Smooth muscle cell of the coronary artery (primary cell): ENCODE results near the gene GFOD2. TPM values are rescaled to one million over a fixed set of nuclear protein-coding genes. Genes with fewer than 3 reads are reported as not detected.

ENCODE experiments used
- total RNA-seq: library from RNA; depleted of rRNA; stranded (reverse); fragments of >200 nt; gene quantifications from 2 replicates; pipeline ENCODE4 v1.2.3, GENCODE V29; 2014; ENCODE audit warnings: low replicate concordance

GFOD2 gene
- total RNA-seq = 14.1 and 18.0 TPM in 2 replicates

GRCh38 chr16:67719048-67719777 lies at the start of gene GFOD2:
GFOD2 (minus strand) TSS chr16:67719316; CDS start chr16:67685715, 33,601 bp downstream.

GRCh38 chr16:67666559-67667452 lies 52.3 kb downstream of the GFOD2 start, which contains the start of the genes C16orf86 and ENKD1:
C16orf86 (plus strand) TSS chr16:67666814; CDS start chr16:67666971, 157 bp downstream.
ENKD1 (minus strand) TSS chr16:67666750; CDS start chr16:67666442, 308 bp downstream.

GRCh38 chr16:67660564-67661028 lies 58.5 kb downstream of the GFOD2 start, which contains the start of gene PARD6A:
PARD6A (plus strand) TSS chr16:67660960; CDS start chr16:67661039, 79 bp downstream.

GRCh38 chr16:67659675-67660563 lies 59.2 kb downstream of the GFOD2 start, which contains the start of gene ACD:
ACD (minus strand) TSS chr16:67660260; CDS start chr16:67660220, 40 bp downstream.

Other genes with a start within 250 kb of the GFOD2 start
- 108 and 157 TPM in 2 replicates for gene ATP6V0D1, start 238.2 kb downstream of the GFOD2 start, total RNA-seq
- gene AGRP, start 235.8 kb downstream of the GFOD2 start, total RNA-seq = 0.08 TPM in 1 of 2 replicates, not detected in the other
- gene RIPOR1, start 190.5 kb downstream of the GFOD2 start, total RNA-seq = 23.1 and 23.3 TPM in 2 replicates
- gene CTCF, start 156.8 kb downstream of the GFOD2 start, total RNA-seq = 14.2 and 14.7 TPM in 2 replicates
- 0.15 TPM in 1 of 2 replicates, not detected in the other for gene CARMIL2, start 74.2 kb downstream of the GFOD2 start, total RNA-seq
- gene ACD, start 59.1 kb downstream of the GFOD2 start, total RNA-seq = 7.6 and 9.8 TPM in 2 replicates
- gene PARD6A, start 58.4 kb downstream of the GFOD2 start, total RNA-seq = 0.60 and 1.1 TPM in 2 replicates
- 11.8 and 13.8 TPM in 2 replicates for gene ENKD1, start 52.6 kb downstream of the GFOD2 start, total RNA-seq
- gene C16orf86, start 52.5 kb downstream of the GFOD2 start, total RNA-seq = 1.6 and 3.6 TPM in 2 replicates
- gene RANBP10, start 87.2 kb upstream of the GFOD2 start, total RNA-seq = 2.7 and 5.9 TPM in 2 replicates
- 1.2 and 1.9 TPM in 2 replicates for gene TSNAXIP1, start 87.6 kb upstream of the GFOD2 start, total RNA-seq
- 26.3 and 47.7 TPM in 2 replicates for gene THAP11, start 123.0 kb upstream of the GFOD2 start, total RNA-seq
- 79.6 and 157 TPM in 2 replicates for gene NUTF2, start 127.6 kb upstream of the GFOD2 start, total RNA-seq
- gene CENPT, start 128.4 kb upstream of the GFOD2 start, total RNA-seq = 18.3 and 23.8 TPM in 2 replicates
- gene EDC4, start 153.7 kb upstream of the GFOD2 start, total RNA-seq = 46.8 and 50.8 TPM in 2 replicates
- not detected in 2 replicates for gene NRN1L, start 165.6 kb upstream of the GFOD2 start, total RNA-seq
- 13.5 and 31.1 TPM in 2 replicates for gene PSKH1, start 173.9 kb upstream of the GFOD2 start, total RNA-seq
- gene CTRL, start 212.5 kb upstream of the GFOD2 start, total RNA-seq = 0.38 TPM in 1 of 2 replicates, not detected in the other
- gene PSMB10, start 217.5 kb upstream of the GFOD2 start, total RNA-seq = 64.9 and 89.9 TPM in 2 replicates
- 3.3 and 4.6 TPM in 2 replicates for gene LCAT, start 224.8 kb upstream of the GFOD2 start, total RNA-seq
- 119 and 184 TPM in 2 replicates for gene SLC12A4, start 249.3 kb upstream of the GFOD2 start, total RNA-seq